Measurements from ENCODE around the gene ATP4A.

The ATP4A gene

DNA sequence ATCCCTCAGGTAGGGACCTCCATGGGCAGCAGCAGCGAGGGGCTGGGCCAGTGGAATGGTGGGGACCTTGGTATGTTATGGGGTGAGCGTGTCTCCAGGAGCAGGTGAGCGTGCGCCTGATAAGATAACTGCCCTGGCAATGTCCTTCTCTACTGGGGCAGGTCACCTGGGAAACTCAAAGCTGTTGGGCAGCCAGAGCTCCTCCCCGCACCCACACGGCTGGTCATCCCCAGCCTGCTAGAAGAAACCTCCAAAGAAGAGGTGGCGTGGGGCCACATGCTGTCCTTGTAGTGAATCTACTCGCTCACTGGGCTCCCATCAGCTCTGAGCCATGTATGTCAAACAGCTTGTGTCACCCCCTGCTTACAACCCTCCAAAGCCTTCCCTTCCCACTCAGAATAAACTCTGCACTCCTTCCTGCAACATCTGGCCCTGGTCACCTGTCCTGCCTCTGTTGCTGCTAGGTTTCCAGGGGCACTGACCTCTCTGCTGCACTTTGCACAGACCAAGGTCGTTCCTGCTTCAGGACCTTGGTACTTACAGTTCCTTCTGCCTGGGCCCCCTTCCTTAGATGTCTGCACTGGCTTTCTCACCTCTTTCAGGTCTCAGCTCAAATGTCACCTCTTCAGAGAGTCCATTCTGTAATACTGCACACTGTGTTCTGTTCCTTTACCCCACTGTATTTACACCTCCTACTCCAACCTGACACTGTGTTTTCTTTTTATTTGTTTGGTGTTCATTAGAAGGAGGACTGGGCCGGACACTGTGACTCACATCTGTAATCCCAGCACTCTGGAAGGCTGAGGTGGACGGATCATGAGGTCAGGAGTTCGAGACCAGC is 1.8 kb upstream of the ATP4A start:
- Histone ChIP-seq H3K27me3 (ENCODE audit: insufficient read depth, low read length) (no peaks in the 10 kb centered on the region), H3K9ac (ENCODE audit: low read depth, low read length) (no peak overlapping the region), H3K27ac (ENCODE audit: low read depth, low read length) (no peak overlapping the region), H3K4me1 (ENCODE audit: insufficient read depth, low read length) (no peaks in the 10 kb centered on the region), H3K9me3 (ENCODE audit: insufficient read depth, low read depth, low read length) (no peaks in the 10 kb centered on the region), H3K4me3 (ENCODE audit: low read length) (no peak overlapping the region), H3K36me3 (ENCODE audit: insufficient read depth, low read length) (no peaks in the 10 kb centered on the region)
- 90% methylated on average over 12 of the region's 12 CpGs for WGBS

DNA sequence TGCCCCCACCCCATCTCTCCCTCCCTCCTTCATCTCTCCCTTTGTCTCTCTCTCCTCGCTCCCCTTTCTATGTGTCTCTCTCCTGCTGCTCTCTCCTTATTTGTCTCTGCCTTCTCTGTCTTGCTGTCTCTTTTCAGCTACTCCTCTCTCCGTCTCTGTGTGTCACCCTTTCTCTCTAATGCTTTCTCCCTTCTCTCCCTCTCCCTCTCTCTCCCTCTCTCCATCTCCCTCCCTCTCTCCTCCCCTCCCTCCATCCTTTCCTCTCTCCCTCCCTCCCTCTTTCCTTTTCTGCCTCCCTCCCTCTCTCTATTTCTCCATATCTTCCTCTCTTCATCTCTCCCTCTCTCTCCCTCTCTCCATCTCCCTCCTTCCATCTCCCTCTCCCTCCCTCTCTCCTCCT is 682 bp downstream of the ATP4A start:
- 70% methylated on average over 2 of the region's 2 CpGs for WGBS
- no peaks in the 10 kb centered on the region for H3K9me3 ChIP-seq (ENCODE audit: insufficient read depth, low read depth, low read length)
- no peaks in the 10 kb centered on the region for H3K4me1 ChIP-seq (ENCODE audit: insufficient read depth, low read length)
- H3K36me3 ChIP-seq (ENCODE audit: insufficient read depth, low read length): no peaks in the 10 kb centered on the region
- H3K9ac ChIP-seq (ENCODE audit: low read depth, low read length): no peak overlapping the region
- no peak overlapping the region for H3K4me3 ChIP-seq (ENCODE audit: low read length)
- no peak overlapping the region for H3K27ac ChIP-seq (ENCODE audit: low read depth, low read length)
- H3K27me3 ChIP-seq (ENCODE audit: insufficient read depth, low read length): peaks cover 21% of the 10 kb centered on the region

DNA sequence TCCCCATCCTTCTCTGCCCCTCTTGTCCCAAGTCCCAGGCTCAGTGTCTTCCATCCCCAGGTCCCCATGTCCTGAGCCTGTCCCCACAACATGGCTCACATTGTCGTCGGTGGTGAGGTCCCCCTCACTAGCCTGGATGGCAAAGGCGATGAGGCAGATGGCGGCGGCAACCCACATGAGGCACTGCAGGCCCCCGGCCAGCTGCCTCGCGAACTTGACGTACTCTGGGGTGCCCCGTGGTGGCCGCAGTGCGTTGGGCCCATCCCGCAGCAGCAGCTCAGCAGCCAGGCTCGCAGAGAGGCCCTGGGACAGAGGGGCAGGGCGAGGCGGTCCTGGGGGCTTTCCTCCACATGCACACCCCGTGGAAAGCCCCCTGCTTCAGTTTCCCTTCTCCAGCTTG is 1.1 kb downstream of the ATP4A start:
- Histone ChIP-seq H3K9me3 (ENCODE audit: insufficient read depth, low read depth, low read length) (no peaks in the 10 kb centered on the region), H3K27me3 (ENCODE audit: insufficient read depth, low read length) (peaks cover 21% of the 10 kb centered on the region), H3K4me3 (ENCODE audit: low read length) (no peak overlapping the region), H3K4me1 (ENCODE audit: insufficient read depth, low read length) (no peaks in the 10 kb centered on the region), H3K9ac (ENCODE audit: low read depth, low read length) (no peak overlapping the region), H3K27ac (ENCODE audit: low read depth, low read length) (no peak overlapping the region), H3K36me3 (ENCODE audit: insufficient read depth, low read length) (no peaks in the 10 kb centered on the region)
- 75% methylated on average over 17 of the region's 17 CpGs for WGBS

- H3K9ac ChIP-seq (ENCODE audit: low read depth, low read length): no peak overlapping the region
- peaks cover 25% of the 10 kb centered on the region for H3K27me3 ChIP-seq (ENCODE audit: insufficient read depth, low read length)
Observed at GRCh38 chr19:35561436-35561835, 2.0 kb downstream of the ATP4A start.

DNA sequence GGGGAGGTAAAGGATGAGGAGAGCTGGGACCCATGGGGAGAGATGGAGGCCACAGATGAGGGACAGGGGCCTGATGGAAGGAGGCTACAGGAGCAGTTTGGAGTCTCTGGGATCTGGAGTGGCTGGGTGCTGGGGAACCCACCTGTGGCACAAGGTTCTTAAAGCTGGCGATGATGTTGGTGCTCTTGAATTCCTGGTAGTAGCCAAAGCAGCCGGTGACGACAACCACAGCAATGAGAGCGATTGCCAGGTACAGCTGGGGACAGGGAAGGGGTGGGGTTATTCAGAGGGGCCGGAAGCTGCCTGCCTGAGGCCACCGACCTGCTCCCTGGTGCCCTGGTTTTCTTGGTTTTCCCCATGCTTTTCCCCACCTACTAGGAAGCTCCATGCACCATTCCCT is 2.8 kb downstream of the ATP4A start:
- peaks cover 27% of the 10 kb centered on the region for H3K27me3 ChIP-seq (ENCODE audit: insufficient read depth, low read length)
- H3K4me3 ChIP-seq (ENCODE audit: low read length): no peak overlapping the region
- no peaks in the 10 kb centered on the region for H3K36me3 ChIP-seq (ENCODE audit: insufficient read depth, low read length)
- no peak overlapping the region for H3K27ac ChIP-seq (ENCODE audit: low read depth, low read length)
- no peaks in the 10 kb centered on the region for H3K9me3 ChIP-seq (ENCODE audit: insufficient read depth, low read depth, low read length)
- H3K9ac ChIP-seq (ENCODE audit: low read depth, low read length): no peak overlapping the region
- 73% methylated on average over 6 of the region's 6 CpGs for WGBS
- H3K4me1 ChIP-seq (ENCODE audit: insufficient read depth, low read length): no peaks in the 10 kb centered on the region

More at GRCh38 chr19:35561436-35561835, 2.0 kb downstream of the ATP4A start:
- no peaks in the 10 kb centered on the region for H3K9me3 ChIP-seq (ENCODE audit: insufficient read depth, low read depth, low read length)
- 87% methylated on average over 6 of the region's 6 CpGs for WGBS
- H3K4me1 ChIP-seq (ENCODE audit: insufficient read depth, low read length): no peaks in the 10 kb centered on the region
- H3K36me3 ChIP-seq (ENCODE audit: insufficient read depth, low read length): no peaks in the 10 kb centered on the region
- no peak overlapping the region for H3K27ac ChIP-seq (ENCODE audit: low read depth, low read length)
- no peak overlapping the region for H3K4me3 ChIP-seq (ENCODE audit: low read length)

DNA sequence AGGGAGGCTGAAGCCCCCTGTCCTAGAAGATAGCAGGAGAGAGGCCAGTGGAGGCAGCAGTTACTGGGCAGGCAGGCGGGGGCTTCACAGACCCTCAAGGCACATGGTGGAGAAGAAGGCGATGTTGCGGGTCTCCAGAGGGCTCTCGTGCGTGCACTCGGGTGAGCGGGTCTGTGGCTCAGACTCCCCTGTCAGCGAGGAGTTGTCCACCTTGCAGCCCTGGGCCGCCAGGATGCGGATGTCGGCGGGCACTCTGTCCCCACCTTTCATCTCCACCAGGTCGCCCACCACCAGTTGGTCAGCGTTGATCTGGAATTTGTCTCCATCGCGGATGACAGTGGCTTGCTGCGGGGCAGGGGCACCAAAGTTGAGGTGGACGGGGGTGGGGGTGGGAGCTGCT is 3.2 kb downstream of the ATP4A start:
- Histone ChIP-seq H3K27me3 (ENCODE audit: insufficient read depth, low read length) (peaks cover 27% of the 10 kb centered on the region), H3K9me3 (ENCODE audit: insufficient read depth, low read depth, low read length) (no peaks in the 10 kb centered on the region), H3K36me3 (ENCODE audit: insufficient read depth, low read length) (no peaks in the 10 kb centered on the region), H3K27ac (ENCODE audit: low read depth, low read length) (no peak overlapping the region), H3K9ac (ENCODE audit: low read depth, low read length) (no peak overlapping the region), H3K4me3 (ENCODE audit: low read length) (no peak overlapping the region), H3K4me1 (ENCODE audit: insufficient read depth, low read length) (no peaks in the 10 kb centered on the region)
- 95% methylated on average over 18 of the region's 18 CpGs for WGBS

DNA sequence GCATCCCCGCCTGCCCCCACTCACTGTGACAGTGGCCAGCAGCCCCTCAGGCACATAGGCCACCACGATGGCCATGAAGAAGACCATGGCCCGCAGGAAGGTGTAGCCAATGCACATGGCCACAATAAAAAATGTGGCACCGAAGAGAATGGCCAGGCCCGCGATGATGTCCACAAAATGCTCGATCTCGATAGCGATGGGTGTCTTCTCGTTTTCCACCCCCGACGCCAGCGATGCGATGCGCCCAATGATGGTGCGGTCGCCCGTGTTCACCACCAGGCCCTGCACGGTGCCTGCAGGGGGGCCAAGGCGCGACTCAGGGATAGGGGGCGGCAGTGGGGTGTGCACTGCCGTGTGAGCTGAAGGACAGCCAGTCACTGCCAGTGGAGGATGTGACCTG is 3.7 kb downstream of the ATP4A start:
- 94% methylated on average over 23 of the region's 23 CpGs for WGBS
- peaks cover 27% of the 10 kb centered on the region for H3K27me3 ChIP-seq (ENCODE audit: insufficient read depth, low read length)

DNA sequence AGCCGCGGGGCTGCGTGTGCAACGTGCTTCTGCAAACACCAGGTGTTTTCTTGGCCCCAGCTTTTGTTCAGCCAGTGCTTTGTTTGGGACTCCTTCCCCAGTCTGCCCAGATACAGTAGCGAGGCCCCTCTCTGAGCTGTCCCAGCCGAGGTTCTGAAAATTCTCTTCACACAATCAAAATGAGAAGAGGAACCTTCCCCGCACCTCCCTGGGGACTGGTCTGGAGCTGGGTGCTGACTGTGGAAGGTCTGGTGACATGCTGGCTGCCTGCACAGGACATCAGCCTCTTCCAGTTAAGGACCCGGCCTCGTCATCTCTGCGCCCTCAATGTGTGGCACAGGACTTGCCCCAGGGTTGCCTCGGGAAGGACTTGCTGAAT is 4.2 kb downstream of the ATP4A start:
- Histone ChIP-seq H3K9me3 (ENCODE audit: insufficient read depth, low read depth, low read length) (no peaks in the 10 kb centered on the region), H3K4me1 (ENCODE audit: insufficient read depth, low read length) (no peaks in the 10 kb centered on the region), H3K27ac (ENCODE audit: low read depth, low read length) (no peak overlapping the region), H3K36me3 (ENCODE audit: insufficient read depth, low read length) (no peaks in the 10 kb centered on the region), H3K4me3 (ENCODE audit: low read length) (no peak overlapping the region), H3K27me3 (ENCODE audit: insufficient read depth, low read length) (peaks cover 27% of the 10 kb centered on the region), H3K9ac (ENCODE audit: low read depth, low read length) (no peak overlapping the region)
- 84% methylated on average over 11 of the region's 11 CpGs for WGBS

More for the DNA sequence above, 3.7 kb downstream of the ATP4A start:
- H3K9ac ChIP-seq (ENCODE audit: low read depth, low read length): no peak overlapping the region
- H3K36me3 ChIP-seq (ENCODE audit: insufficient read depth, low read length): no peaks in the 10 kb centered on the region
- H3K27ac ChIP-seq (ENCODE audit: low read depth, low read length): no peak overlapping the region
- H3K4me1 ChIP-seq (ENCODE audit: insufficient read depth, low read length): no peaks in the 10 kb centered on the region
- no peak overlapping the region for H3K4me3 ChIP-seq (ENCODE audit: low read length)
- no peaks in the 10 kb centered on the region for H3K9me3 ChIP-seq (ENCODE audit: insufficient read depth, low read depth, low read length)

DNA sequence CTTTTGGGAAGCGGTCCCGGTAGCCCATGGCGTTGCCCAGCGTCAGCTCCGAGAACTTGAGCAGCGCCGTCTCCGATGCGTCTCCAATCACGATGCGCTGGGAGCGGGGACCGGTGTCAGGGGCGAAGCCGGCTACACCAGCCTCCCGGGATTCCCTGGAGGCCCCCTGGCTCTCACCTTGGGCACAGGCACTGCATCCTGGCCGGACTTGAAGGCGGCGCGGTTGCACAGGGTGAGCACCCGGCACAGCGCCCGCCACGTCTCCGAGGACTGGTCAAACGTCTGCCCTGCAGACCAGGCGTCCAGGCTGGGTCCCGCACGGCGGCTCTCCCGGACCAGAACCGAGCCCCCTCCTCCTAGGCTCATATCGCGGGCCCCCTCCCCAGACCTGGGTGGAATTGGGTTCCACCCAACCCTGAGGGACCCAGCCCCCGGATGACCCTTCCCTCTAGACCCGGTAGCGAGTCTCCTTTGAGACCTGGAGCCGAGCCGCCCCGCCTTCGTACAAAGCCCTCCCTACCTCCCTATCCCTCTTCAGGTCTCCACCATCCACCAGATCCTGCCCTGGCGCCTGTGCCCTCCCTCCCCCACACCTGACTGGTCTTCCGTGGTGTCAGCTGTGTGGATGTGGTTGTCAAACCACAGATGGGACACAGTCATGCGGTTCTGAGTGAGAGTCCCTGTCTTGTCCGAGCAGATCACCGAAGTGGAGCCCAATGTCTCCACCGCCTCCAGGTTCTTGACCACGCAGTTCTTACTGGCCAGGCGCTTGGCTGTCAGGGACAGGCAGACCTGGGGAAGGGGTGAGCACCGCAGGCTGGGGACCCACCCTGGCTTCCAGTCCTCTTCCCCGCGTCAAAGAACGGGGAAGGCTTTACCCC is 4.8 kb downstream of the ATP4A start:
- no peak overlapping the region for H3K27ac ChIP-seq (ENCODE audit: low read depth, low read length)
- no peaks in the 10 kb centered on the region for H3K4me1 ChIP-seq (ENCODE audit: insufficient read depth, low read length)
- H3K4me3 ChIP-seq (ENCODE audit: low read length): peak overlapping the region; percentile 60
- peaks cover 27% of the 10 kb centered on the region for H3K27me3 ChIP-seq (ENCODE audit: insufficient read depth, low read length)
- H3K9ac ChIP-seq (ENCODE audit: low read depth, low read length): no peak overlapping the region
- H3K36me3 ChIP-seq (ENCODE audit: insufficient read depth, low read length): no peaks in the 10 kb centered on the region
- WGBS: 44% methylated on average over 53 of the region's 53 CpGs
- no peaks in the 10 kb centered on the region for H3K9me3 ChIP-seq (ENCODE audit: insufficient read depth, low read depth, low read length)

DNA sequence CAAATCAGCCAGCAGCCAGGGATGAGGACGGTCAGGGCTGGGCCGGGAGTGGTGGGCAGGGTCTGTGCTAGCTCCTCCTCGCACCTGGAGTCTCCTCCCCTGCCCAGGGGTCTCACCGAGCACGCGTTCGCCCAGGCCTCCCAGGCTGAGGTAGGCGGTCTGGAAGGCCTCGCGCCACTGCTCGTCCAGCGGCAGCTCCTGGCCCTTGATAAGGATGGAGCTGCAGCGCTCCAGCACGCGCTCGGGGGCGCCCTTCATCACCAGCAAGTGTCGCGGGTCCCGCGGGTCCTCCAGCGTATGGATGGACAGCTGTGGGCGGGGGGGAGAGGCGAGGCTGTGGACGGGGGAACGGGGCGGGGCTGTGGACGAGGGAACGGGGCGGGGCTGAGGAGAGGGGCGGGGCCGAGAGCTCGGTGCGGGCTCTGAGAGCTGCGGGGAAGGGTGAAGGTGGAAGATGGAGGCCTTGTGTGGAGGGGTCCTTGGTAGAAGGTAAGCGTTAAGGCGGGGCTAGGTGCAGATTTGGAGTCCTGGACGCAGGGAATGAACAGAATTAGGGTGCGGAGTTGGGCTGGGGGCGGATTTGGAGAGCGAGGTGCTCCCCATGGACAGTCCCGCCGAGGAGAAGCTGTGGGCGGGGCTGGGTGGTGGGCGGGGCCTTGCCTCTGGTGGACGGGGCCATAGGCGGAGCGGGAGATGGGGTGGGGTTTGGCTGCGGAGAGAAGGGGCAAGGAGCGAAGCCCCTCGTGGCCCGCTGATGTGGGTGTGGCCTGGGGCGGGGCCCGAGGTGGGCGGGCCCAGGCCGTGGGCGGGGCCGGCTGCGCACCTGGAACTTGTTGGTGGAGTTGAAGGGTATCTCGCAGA is 5.7 kb downstream of the ATP4A start:
- H3K27me3 ChIP-seq (ENCODE audit: insufficient read depth, low read length): peaks cover 27% of the 10 kb centered on the region
- H3K9me3 ChIP-seq (ENCODE audit: insufficient read depth, low read depth, low read length): no peaks in the 10 kb centered on the region
- H3K4me3 ChIP-seq (ENCODE audit: low read length): peak overlapping the region; percentile 60
- H3K36me3 ChIP-seq (ENCODE audit: insufficient read depth, low read length): no peaks in the 10 kb centered on the region
- no peak overlapping the region; the same call in 1 of the 2 replicates for H3K27ac ChIP-seq (ENCODE audit: low read depth, low read length)
- H3K4me1 ChIP-seq (ENCODE audit: insufficient read depth, low read length): no peaks in the 10 kb centered on the region
- no peak overlapping the region for H3K9ac ChIP-seq (ENCODE audit: low read depth, low read length)
- WGBS: 1% methylated on average over 60 of the region's 60 CpGs

All from HUES64 (cell line).